ENCODE measurements around the gene PUSL1. TPM values are rescaled to one million over a fixed set of nuclear protein-coding genes. Genes with fewer than 3 reads are reported as not detected.
A peak's percentile ranks its signal among the peaks of the same experiment; 100 is the strongest.

The PUSL1 gene
- total and polyA plus RNA-seq, 8 donors, result 5.9 to 64.9 (median 25.5) TPM; not detected in 1

DNA sequence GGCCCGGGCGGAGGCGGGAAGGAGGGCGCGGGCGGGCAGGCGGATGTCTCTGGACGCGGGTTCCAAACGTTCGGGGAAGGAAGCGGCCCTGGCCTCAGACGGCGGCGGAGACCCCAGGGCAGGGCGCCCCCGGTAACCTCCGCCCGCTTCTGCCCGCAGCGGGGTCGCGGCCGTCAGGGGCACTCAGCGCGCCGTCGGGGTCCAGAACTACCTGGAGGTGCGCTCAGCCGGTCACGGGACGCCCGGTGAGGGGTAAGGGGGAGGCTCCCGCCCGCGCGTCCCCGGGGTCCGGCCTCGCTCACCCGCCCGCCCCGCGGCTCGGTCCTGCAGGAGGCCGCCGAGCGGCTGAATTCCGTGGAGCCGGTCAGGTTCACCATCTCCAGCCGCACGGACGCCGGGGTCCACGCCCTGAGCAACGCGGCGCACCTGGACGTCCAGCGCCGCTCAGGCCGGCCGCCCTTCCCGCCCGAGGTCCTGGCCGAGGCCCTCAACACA, 406 bp downstream of the PUSL1 start:
- TF ChIP-seq POLR2AphosphoS5 (IDR thresholded peaks at IDR 0.05) (no peak), POLR2A (IDR thresholded peaks at IDR 0.05) (no peak), EP300 (IDR thresholded peaks at IDR 0.05) (no peak)
- TF ChIP-seq, protein P1, sequence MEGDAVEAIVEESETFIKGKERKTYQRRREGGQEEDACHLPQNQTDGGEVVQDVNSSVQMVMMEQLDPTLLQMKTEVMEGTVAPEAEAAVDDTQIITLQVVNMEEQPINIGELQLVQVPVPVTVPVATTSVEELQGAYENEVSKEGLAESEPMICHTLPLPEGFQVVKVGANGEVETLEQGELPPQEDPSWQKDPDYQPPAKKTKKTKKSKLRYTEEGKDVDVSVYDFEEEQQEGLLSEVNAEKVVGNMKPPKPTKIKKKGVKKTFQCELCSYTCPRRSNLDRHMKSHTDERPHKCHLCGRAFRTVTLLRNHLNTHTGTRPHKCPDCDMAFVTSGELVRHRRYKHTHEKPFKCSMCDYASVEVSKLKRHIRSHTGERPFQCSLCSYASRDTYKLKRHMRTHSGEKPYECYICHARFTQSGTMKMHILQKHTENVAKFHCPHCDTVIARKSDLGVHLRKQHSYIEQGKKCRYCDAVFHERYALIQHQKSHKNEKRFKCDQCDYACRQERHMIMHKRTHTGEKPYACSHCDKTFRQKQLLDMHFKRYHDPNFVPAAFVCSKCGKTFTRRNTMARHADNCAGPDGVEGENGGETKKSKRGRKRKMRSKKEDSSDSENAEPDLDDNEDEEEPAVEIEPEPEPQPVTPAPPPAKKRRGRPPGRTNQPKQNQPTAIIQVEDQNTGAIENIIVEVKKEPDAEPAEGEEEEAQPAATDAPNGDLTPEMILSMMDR (IDR thresholded peaks at IDR 0.05), result no peak
- Histone ChIP-seq H3K27ac (peak overlapping the region; percentile 93 to 99 (median 96)), H3K36me3 (peaks cover 19 to 40% (median 39%) of the 10 kb centered on the region in 4 donors), H3K27me3 (no peaks in the 10 kb centered on the region), H3K4me3 (peak overlapping the region; percentile 88 to 91 (median 90)), H3K4me1 (peaks cover 44 to 60% (median 54%) of the 10 kb centered on the region in 4 donors), H3K9me3 (no peaks in the 10 kb centered on the region)
- no peak for DNase-seq
- 0% methylated on average over 2 to 66 of the region's 66 CpGs for WGBS, 5 donors
- intact Hi-C loops (cut with DNase I; ENCODE audit: low total_unique reads), result no loop called here

DNA sequence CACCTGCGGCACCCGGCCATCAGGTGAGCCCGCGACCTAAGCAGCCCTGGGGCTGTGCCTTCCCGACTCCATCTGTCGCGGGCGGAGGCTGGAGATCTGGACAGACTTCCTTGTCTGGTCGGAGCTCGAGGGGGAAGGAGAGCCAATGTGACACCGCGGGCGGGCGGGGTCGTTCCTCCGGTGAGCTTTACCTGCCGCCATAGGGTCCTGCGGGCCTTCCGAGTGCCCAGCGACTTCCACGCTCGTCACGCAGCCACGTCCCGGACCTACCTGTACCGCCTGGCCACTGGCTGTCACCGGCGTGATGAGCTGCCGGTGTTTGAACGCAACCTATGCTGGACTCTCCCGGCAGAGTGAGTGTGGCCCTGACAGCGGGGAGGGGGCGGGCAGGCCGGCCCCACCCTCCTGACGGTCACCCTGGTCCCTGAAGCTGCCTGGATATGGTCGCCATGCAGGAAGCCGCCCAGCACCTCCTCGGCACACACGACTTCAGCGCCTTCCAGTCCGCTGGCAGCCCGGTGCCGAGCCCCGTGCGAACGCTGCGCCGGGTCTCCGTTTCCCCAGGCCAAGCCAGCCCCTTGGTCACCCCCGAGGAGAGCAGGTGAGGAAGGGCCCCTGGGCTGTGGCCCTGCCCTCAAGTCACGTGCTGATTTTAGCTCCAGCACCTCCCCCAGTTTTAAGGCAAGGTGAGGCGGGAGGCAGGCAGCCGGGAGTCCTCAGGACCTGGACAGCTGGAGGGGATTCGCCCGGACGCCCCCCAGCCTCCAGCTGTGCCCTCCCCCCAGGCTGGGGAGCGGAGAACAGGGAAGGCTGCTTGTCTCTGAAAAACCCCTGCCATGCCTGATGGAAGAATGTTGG, 1.1 kb downstream of the PUSL1 start:
- Histone ChIP-seq H3K27ac (peak overlapping the region; percentile 93 to 99 (median 96)), H3K4me3 (peak overlapping the region; percentile 88 to 91 (median 90)), H3K27me3 (no peaks in the 10 kb centered on the region), H3K9me3 (no peaks in the 10 kb centered on the region), H3K4me1 (peaks cover 37 to 53% (median 47%) of the 10 kb centered on the region in 4 donors), H3K36me3 (peaks cover 26 to 47% (median 46%) of the 10 kb centered on the region in 4 donors)
- peak in 1 of 2 donors; percentile 68 for DNase-seq
- 6 to 33% (median 18%) methylated on average over 35 to 57 of the region's 57 CpGs for WGBS, 5 donors
- intact Hi-C loops (cut with DNase I; ENCODE audit: low total_unique reads), result no loop called here
- TF ChIP-seq, protein P1 (IDR thresholded peaks at IDR 0.05), result no peak
- peak in 1 of 3 donors; percentile 6 for TF ChIP-seq POLR2AphosphoS5 (IDR thresholded peaks at IDR 0.05)

DNA sequence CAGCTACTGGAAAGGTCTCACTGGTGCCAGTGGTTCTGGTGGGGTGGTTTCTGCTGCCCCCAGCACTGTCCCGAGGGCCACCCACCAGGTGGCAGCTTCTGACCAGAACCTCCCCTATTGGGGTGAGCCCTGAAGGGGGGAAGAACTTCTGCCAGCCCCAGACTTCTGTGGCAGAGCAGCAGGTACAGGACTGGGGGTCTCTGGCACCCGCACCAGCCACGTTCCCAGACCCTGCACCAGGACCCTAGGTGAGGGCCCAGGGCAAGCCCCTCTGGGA, 1.6 kb downstream of the PUSL1 start:
- H3K36me3 ChIP-seq, result peaks cover 32 to 52% (median 51%) of the 10 kb centered on the region in 4 donors
- intact Hi-C loops (cut with DNase I; ENCODE audit: low total_unique reads), result no loop called here
- no peak for TF ChIP-seq POLR2A (IDR thresholded peaks at IDR 0.05)
- TF ChIP-seq EP300 (IDR thresholded peaks at IDR 0.05), result no peak
- no peak for TF ChIP-seq POLR2AphosphoS5 (IDR thresholded peaks at IDR 0.05)
- TF ChIP-seq, protein P1 (IDR thresholded peaks at IDR 0.05), result no peak
- peak overlapping the region in 2 of 4 donors; percentile 88 to 90 for H3K4me3 ChIP-seq
- no peaks in the 10 kb centered on the region for H3K27me3 ChIP-seq
- no peaks in the 10 kb centered on the region for H3K9me3 ChIP-seq
- DNase-seq, result no peak
- H3K4me1 ChIP-seq, result peaks cover 31 to 49% (median 42%) of the 10 kb centered on the region in 4 donors
- peak overlapping the region in 4 of 5 donors; percentile 93 to 99 (median 96) for H3K27ac ChIP-seq
- 51 to 82% (median 74%) methylated on average over 3 of the region's 3 CpGs for WGBS, 5 donors

DNA sequence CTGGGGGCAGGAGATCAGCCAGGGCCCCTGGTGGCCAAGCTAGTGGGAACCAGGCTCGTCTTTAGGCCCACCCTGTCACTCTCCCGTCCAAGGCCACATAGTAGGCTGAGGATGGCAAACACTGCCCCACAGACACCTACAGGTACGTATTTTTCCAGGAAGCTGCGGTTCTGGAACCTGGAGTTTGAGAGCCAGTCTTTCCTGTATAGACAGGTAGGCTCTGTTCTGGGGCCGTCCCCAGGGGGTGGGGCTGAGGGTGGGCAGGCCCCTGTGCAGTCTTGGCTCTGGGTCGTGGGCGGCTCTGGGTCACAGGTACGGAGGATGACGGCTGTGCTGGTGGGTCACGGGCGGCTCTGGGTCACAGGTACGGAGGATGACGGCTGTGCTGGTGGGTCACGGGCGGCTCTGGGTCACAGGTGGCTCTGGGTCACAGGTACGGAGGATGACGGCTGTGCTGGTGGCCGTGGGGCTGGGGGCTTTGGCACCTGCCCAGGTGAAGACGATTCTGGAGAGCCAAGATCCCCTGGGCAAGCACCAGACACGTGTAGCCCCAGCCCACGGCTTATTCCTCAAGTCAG, 2.2 kb downstream of the PUSL1 start:
- Histone ChIP-seq H3K4me1 (peaks cover 26 to 47% (median 39%) of the 10 kb centered on the region in 4 donors), H3K9me3 (no peaks in the 10 kb centered on the region), H3K27ac (peak overlapping the region in 1 of 5 donors; percentile 96), H3K4me3 (no peak overlapping the region), H3K27me3 (no peaks in the 10 kb centered on the region), H3K36me3 (peaks cover 34 to 56% (median 54%) of the 10 kb centered on the region in 4 donors)
- WGBS, 5 donors, result 69 to 78% (median 74%) methylated on average over 20 to 21 of the region's 21 CpGs
- intact Hi-C loops (cut with DNase I; ENCODE audit: low total_unique reads), result no loop called here
- no peak for DNase-seq
- TF ChIP-seq POLR2AphosphoS5 (IDR thresholded peaks at IDR 0.05), result no peak
- TF ChIP-seq EP300 (IDR thresholded peaks at IDR 0.05), result no peak
- TF ChIP-seq, protein P1 (IDR thresholded peaks at IDR 0.05), result no peak
- TF ChIP-seq POLR2A (IDR thresholded peaks at IDR 0.05), result no peak

All from stomach (tissue), 9 donors.